GM18517 (cell line): ENCODE measurements around the gene ATP7B.
"Not testable (repeated sequence)": the region's sequence is repeated elsewhere in the genome, so short reads cannot be mapped to it uniquely, and the experiment has no call there.

Experiments
- ATAC-seq: cut with Tn5 transposase; IDR thresholded peaks from one replicate; pipeline ENCODE4 v1.9.1; 2021; ENCODE audit warnings: mild to moderate bottlenecking, moderate library complexity; ENCODE audit not compliant: unreplicated experiment

Gene ATP7B

DNA sequence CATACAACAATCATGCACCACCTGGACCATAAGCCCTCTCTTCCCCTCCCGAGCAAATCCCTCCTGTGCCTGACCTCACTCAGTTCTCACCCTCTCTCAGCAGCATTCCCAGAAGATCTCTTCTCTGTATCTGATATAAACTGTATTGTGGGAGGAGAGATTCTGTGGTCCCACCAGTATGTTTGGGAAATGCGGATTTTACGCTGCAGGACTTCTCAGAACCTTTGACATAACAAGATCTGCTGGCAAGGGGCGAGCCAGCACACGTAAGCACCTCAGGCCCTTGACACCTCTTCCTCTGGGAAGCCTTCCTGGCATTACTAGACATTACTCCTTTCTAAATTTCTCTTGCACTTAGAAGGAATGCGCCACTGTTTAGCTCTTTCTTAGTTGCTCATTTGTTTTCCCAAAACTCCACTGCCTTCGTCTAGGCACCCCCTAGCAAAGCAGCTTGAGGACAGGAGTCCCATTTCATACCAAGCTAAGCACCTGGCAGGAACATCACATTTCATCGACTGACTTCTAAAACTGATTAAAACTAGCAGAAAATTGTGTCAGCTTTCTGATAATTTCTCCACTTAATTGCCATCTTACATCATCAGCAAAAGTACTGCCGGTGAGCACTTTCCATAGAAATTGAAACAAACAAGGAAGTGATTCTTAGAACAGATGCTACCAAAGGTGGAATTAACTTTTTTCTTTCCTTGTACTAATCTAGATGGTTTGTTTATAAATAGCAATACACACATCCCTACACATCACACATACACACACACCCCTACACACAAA, 86.3 kb downstream of the ATP7B start:
- ATAC-seq, result no peak

DNA sequence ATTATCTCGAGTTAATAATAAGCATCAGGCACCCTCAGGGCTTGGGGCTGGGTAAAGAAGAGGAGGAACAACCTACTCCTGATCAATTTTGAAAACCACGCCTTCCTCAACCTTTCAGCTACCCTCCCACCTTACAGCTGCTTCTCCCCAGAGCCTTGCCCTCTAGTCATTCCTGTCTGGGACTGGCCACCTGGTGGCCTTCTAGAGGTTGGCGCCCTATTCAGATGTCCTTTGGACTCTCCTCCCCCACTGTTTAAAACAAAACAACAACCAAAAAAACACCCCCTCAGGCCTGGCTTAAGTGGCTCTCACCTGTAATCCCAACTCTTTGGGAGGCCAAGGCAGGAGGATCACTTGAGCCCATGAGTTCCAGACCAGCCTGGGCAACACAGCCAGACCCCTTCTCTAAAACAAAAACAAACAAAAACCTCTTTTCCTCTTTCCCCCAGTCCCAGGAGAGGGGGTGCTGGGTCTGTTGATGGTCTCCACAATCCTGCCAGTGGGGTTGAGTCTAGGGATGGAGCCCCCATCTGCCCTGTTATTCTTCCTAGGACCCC, 87.2 kb downstream of the ATP7B start:
- no peak for ATAC-seq

DNA sequence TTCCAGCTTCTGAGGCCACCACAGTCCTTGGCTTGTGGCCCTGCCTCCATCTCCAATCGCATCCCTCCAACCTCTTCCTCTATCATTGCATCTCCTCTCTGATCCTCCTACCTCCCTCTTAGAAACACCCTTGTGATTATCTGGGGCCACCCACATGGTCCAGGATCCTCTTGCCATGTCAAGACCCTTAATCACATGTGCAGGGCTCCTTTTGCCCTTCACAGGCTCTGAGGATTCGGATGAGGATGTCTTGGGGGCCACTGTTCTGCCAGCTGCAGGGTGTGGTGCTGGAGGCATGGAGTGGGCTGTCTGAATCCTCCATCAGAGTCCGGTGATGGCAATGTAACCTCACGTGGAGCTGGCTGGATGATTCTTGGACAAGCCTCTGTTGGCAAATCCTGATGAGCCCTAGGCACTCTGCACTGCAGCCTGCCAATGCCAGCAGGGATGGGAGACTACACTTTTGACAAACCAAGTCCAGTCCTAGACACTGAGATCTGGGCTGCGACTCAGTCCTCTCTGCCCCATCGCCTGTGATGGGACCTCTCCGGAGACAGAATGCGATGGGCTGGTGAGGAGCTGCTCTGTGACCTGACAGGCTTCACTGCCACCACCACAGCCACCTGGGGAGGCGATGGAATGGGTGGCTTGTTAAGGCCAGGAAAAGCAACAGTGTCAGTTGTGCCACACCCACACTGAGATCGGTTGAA, 88.3 kb downstream of the ATP7B start:
- no peak for ATAC-seq

DNA sequence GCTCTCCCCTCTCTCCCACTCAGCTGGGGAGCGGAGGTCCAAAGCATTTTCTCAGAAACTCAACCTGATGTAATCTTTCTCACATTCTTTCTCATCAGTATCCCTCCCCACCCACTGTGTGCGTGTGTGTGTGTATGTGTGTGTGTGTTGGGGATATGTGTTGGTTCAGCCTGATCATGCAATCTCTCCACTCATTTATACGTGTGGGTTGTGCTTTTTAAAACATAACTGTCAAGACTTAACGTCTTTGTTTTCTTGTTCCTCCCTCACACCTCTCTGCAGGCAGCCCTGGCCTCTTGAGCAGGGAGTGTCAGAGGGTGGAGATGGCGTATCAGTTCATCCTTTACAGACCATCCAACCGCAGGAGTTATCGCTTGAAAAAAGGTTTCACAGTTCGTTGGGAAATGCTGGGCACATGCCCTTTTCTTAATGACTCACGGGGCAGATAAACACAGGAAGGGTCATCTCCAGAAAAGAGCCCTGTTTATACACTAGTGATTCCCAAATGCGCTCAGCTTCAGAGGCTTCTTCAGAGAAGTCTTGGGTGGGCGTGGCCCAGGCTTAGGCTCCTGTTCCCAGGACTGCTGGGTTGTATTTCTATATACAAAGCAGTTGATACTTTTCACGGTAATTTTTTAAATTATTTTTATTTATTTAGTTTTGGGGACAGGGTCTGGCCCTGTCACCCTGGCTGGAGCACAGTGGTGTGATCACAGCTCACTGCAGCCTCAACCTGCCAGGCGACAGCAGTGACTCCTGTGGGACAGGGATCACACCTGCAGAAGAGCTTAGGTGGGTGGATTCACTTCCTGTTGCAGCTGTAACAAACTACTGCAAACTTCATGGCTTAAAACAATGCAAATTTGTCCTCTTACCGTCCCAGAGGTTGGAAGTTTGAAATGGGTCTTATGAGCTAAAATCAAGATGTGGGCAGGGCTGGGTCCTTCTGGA, 89.2 kb downstream of the ATP7B start:
- ATAC-seq, result no peak

DNA sequence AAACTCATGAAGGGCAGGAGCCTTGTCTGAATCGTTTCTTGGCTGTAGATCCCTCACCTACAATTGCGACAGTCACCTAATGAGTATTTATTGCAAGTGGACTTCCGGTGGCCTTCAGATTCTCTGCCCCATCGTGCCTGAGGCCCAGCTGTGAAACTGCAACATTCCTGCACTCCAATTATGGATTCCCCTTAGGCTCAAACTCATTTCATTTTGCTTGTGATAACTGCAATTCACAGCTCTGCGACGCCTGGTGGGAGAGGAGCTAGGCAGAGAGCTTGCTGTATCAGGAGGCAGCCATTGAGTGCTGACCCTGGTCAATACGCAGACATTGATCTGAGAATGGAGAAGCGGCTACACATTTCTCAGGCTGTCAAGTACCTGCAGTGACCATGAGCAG, 90.5 kb downstream of the ATP7B start:
- no peak for ATAC-seq

DNA sequence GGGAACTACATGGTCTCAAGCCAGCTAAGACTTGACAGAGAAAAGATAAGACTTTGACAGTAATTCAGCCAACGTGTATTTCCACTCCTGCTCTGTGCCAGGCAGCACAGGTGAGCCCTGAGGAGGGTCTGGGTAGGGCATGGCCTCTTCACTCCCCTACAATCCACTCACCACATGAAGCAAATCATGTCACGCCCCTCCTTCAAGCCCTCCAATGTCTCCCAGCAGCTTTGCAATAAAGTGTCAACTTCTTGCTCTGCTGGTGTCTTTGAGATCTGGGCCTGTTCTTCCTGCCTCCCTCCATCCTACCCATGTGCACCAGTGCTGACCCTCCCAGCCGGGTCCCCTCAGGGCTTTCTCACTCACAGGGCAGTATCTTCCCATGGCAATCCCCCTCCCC, 91.0 kb downstream of the ATP7B start:
- ATAC-seq, result no peak

DNA sequence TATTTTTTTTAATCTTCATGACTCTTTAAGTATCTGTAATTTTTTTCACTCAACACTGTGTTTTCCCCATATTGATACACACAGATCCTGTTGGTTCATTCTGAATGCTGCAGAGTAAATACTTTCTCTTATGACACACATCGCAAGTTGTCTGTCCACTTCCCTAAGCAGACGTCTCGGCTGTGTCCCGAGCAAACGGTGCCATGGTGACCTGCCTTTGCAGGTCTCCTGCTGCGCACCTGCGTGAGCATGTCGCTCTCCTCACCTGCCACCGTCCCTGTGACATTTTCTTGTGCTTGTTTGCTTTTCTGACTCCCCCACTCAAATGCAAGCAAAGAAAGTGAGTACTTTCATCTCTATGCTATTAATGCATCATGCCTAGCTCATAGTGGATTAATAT, 91.7 kb downstream of the ATP7B start:
- no peak for ATAC-seq

DNA sequence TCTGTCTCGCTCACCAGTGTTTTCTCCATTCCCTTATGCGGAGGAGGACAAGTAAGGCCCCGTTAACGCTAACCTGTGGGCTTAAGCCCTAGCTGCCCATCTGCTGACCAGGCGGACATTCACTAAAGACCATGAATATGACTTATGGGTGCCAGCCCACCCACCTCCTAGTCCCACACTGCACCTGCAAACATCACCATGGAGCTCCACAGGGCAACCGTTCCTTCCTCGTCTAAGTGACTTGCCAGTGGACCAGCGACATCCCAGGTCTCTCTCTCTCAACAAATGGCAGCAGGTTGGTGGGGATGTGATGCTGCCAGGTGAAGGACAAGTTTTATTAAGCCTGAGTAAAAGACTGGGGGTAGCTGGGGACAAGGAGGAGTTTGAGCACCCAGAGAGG, 94.3 kb downstream of the ATP7B start:
- ATAC-seq, result no peak

DNA sequence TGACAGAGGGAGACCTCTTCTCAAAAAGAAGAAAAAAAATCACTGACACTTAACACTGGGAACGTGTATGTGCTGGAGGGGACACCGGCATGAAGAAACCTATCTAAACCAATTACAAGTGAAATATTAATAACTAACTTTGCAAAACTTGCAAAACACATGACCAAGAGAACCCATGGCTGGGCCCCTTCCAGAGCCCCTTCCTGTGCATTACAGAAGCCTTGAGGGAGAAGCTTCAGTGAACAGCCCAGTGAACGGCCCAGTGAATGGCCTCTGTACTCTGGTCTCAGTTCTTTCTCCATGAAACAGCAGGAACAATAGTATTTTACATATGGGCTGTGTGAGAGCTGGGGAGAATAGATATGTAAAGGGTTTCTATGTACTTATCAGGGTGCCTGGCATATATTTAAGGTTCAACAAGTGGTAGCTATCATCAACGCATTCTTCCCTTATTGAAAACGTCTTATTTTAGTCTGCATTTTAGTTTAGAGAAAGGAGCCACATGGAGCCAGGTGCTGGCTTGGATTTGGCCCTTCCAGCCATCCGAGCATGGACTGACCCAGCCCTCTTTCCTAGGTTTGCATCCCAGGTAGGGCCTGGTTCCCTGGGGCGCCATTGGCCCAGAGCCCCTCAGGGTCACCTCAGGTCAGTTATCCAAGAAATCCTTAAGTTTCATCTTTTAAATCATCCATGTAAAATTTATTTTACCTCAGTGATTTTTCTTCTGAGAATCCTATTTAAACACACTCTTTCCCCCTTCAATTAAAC, 95.0 kb downstream of the ATP7B start:
- ATAC-seq, result no peak

DNA sequence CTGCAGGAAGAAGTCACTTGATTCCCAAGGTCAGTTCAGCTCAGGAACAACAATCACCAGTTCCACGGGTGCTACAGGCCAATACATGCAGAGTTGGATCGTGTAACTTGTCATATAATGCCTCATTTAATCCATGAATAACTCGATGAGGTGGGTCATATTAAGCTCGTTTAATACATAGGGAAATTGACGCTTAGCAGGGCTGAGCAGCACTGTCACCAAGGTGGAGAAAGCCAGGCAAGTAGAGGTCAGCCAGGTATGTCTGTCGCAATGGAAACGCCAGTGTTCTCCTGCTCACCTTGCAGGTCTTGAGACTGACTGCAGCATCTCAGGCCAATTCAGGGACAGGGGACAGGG, 97.1 kb downstream of the ATP7B start:
- no peak for ATAC-seq

DNA sequence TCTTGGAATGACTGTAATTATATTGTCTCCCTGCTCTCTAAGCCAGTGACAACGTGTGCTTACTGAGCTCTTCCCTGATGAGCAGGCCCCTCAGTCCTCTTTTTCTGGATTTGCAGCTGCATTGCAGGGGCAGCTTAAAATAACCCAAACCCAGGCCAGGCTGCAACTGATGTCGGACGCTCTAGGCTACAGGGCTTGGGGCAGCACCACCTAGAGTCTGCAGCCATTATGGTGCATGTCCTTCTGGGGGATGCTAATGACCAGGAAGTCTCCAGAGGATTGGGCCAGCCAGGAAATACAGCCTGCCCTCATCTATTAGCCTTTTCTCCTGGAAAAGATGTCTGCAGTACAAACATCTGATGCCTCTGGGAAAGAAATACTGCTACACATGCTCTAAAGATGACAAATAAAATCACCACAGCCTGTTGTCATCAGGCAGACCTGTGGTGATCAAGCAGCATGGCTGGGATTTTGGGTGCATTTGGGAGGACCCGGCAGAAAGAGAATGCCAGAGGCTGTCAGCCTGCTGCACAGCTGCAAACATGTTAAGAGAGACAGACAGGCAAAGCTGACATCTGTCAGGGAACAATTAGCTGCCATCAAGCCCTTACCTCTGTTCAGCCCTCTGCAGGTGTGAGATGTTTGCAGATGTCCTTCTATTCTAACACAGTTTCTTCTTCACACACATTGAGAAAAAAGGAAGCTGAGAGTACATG, 97.7 kb downstream of the ATP7B start:
- ATAC-seq, result no peak

DNA sequence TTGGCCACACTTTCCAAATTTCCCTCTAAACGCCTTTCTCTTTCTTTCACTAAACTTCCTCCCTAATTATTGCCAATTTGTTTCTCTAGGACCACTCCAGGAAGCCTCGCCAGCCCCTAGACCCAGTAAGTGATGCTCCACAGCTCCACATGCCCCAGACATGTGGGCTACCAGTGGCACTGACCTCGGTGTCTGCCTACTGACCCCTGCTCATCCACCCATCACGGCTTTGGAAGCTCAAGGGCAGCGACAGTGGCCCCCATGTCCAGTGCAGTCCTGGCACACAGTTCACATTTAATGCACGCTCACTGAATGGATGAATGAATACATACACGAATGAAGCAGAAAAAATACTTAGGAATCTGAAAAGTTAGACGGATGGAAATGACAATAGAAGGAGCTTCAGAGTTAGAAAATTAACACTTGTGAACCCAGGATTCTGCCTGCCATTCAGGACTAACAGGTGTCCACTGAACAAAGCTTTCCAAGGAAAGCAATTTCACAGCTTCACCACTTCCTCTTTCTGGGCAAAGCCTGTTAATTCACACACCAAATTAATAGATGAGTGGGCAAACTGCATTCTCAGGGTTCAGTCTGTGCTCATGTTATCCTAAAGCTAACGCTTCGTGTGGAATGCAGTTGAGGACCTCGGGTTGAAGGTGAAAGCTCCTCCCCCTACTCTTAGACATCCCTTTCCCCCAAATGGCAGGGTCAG, 98.6 kb downstream of the ATP7B start:
- no peak for ATAC-seq

DNA sequence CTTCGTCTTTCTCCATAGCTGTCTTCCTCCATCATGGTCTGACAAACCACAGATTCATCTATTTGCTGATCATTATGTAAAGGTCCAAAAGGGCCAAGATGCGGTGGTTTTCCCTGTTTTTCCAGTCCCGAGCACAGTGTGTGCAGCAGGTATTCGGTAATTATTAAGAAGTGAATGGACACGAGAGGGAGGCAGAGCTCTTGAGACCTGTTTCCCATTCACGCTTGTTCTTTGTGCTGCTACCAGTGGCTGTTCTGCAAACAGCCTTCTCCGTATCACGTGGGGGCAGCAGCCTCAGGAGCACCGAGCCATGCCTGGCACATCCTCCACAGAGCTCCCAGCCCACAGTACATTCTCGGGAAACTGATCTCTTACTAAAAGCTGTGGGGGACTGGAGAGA, 99.2 kb downstream of the ATP7B start:
- no peak for ATAC-seq

DNA sequence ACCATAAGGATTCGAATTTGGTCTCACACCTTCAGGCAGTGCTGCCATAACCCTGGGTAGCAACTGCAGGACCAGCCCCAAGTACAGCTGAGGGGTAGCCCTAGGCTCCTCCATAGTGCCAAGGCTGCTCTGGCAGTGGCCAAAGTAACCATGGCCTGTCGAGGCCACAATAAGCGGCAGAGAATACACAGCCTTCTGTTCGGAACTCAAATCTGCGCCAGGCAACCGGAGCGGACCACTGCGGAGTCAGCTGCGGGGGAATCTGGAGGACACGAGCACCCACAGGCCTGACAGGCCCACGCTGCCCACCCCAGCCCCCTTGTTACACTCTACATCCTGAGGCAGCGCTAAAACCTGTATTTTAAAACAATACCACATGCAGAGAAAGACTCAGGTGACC, 100.7 kb downstream of the ATP7B start:
- no peak for ATAC-seq

DNA sequence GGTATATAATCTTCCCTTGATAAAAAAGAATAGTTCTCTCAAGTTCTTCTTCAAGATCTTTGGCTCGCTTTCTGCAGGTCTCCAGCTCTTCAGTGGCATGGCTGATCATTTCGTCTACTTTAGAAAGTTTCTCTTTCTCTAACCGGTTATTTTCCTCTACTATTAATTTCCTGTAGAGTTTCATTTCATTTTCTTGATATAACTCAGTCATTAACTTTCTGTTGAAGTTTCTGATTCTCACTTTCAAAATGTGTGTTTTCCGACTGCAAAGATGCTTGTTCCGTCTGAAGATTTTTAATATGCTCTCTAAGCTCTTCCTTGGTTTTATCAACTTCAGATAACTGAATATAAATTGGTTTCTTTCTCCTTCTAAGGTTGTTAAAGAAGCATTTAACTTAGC, 102.0 kb downstream of the ATP7B start:
- not testable (repeated sequence) for ATAC-seq

DNA sequence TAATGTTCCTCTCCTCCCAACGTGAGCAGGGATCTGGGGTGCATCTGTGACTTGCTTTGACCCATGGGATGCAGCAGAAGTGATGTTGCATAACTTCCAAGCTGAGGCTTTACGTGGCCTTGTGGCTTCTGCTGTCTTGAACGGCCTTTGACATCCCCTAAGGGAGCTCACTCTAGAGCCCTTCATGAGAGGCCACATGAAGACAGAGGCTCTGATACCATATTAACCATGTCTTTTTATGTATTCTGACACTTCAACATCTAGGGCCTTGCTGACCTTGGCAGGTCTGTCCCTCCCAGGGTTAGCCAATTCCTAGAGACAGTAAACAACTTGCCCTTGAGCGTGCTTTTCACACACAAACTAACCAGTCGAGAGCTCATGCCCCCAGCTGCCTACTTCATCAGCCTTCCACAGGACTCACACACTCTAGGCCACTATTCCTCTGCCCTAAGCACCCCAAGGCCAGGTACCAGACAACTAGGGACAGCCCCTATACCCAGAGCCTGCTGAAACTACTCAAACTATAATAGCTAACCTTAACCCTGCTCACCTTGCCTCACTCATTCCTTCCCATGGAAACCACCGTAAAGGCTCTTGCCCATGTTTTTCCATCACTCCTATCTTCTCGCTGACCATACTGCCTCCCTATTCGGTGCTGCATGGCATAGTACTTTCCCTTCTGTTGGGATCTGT, 104.1 kb downstream of the ATP7B start:
- no peak for ATAC-seq

DNA sequence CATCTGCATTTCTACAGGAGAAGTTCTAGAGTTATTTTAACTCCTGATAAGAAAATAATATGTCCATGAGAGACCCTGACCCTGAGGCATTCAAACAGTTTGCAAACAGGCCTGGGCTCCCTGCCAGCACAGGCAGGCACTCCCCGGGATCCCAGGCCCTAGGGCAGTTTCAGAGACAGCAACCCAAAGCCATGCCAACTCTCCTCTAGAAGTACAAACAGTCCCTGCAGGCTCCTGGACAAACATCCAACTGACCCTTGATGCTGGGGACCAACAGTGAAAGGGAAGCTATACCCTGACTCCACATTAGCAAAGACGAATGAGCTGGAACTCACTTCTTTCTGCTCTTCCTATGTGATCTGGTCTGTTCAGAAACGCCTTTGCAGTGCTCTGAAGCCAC, 104.7 kb downstream of the ATP7B start:
- no peak for ATAC-seq

DNA sequence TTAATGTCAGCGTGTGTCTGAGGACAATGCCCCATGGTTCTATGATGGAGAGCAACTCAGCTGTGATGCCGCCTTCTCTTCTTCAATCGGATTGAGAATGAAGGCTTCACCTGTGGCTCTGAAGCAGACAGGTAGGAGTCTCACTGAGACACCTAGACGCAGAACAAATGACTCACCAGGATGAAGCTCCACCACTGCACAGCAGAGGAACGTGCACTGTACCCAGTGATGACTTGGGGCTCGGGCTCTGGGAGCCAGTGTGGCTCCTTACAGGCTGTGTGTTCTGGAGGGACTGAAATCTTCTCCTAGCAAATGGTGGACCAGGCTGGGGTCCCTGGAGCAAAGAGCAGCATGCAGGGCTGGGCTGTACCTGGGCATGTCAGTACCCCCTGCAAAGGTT, 105.5 kb downstream of the ATP7B start:
- no peak for ATAC-seq

DNA sequence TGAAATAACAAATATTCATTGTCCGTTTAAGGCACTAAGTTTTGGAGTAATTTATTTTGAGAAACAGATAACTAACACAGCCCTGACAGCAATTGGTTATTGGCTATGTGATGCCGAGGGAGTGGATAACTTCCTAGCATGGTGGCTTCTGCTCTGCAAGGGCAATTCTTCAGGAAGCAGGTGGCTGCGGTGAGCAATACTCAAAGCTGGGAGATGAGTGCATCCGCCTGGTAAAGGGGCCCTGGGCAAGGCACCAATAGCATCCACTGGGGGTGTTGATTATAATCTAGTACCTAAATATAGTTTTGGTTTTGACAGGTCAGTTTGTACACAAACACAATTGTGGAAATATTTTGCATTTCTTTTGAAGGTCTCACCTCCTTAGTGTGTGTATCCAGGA, 108.5 kb downstream of the ATP7B start:
- no peak for ATAC-seq
